GM12891 (cell line): ENCODE results near the gene LHFPL2.

Experiments used
- PAX5 ChIP-seq: IDR thresholded peaks from 2 replicates; pipeline ENCODE4 v1.6.1; 2011; ENCODE audit warnings: low read length, moderate library complexity, mild to moderate bottlenecking; ENCODE audit not compliant: insufficient read depth, severe bottlenecking
- POLR2A ChIP-seq: IDR thresholded peaks from 2 replicates; pipeline ENCODE4 v1.6.1; 2011; ENCODE audit warnings: low read depth, low read length, control low read depth
- POLR2AphosphoS5 ChIP-seq: IDR thresholded peaks from 2 replicates; pipeline ENCODE4 v1.6.1; 2011; ENCODE audit warnings: low read depth, low read length, control low read depth
- TAF1 ChIP-seq: IDR thresholded peaks from 2 replicates; pipeline ENCODE4 v1.6.1; 2011; ENCODE audit warnings: low read depth, low read length, control low read depth

GRCh38 chr5:78638423-78638822 is 10.1 kb downstream of the LHFPL2 start:
- TF ChIP-seq POLR2A: no peak
- TF ChIP-seq TAF1: no peak
- TF ChIP-seq PAX5: no peak
- TF ChIP-seq POLR2AphosphoS5: no peak
